NB4 (cell line): ENCODE data around the gene ELK3.

Experiments used
- DNase-seq: peaks from one replicate; pipeline ENCODE4 v3.0.0; 2010; ENCODE audit warnings: low read depth
- H3K4me3 ChIP-seq: one replicate; pipeline ENCODE4 v1.5.1; 2011; ENCODE audit warnings: mild to moderate bottlenecking, low read depth, low read length, moderate library complexity
- CTCF ChIP-seq: IDR thresholded peaks from one replicate; pipeline ENCODE4 v1.5.1; 2012; ENCODE audit warnings: low read depth, low read length
- MAX ChIP-seq: IDR thresholded peaks from 2 replicates; pipeline ENCODE4 v1.6.1; 2011; ENCODE audit warnings: low read depth, low read length
- MYC ChIP-seq: IDR thresholded peaks from 2 replicates; pipeline ENCODE4 v1.6.1; 2011; ENCODE audit warnings: low read depth, low read length
- POLR2A ChIP-seq: IDR thresholded peaks from 2 replicates; pipeline ENCODE4 v1.6.1; 2011; ENCODE audit warnings: mild to moderate bottlenecking; ENCODE audit not compliant: insufficient read length; ENCODE audit errors: extremely low read depth

The ELK3 gene

GRCh38 chr12:96261557-96261956, 67.4 kb downstream of the ELK3 start:
- no peak overlapping the region for H3K4me3 ChIP-seq
- no peak for DNase-seq
- no peak for TF ChIP-seq CTCF
- no peak for TF ChIP-seq MYC
- TF ChIP-seq POLR2A, result no peak
- TF ChIP-seq MAX, result no peak

GRCh38 chr12:96263449-96263902, 69.3 kb downstream of the ELK3 start:
- no peak overlapping the region for H3K4me3 ChIP-seq
- no peak for TF ChIP-seq MAX
- TF ChIP-seq MYC, result no peak
- no peak for TF ChIP-seq CTCF
- no peak for TF ChIP-seq POLR2A
- DNase-seq, result no peak

GRCh38 chr12:96265400-96265799, 71.2 kb downstream of the ELK3 start:
- DNase-seq, result no peak
- TF ChIP-seq POLR2A (no peak), CTCF (no peak), MYC (no peak), MAX (no peak)
- H3K4me3 ChIP-seq, result no peak overlapping the region

GRCh38 chr12:96265836-96266235, 71.7 kb downstream of the ELK3 start:
- H3K4me3 ChIP-seq, result no peak overlapping the region
- DNase-seq, result no peak
- TF ChIP-seq POLR2A, result no peak
- TF ChIP-seq MAX, result no peak
- no peak for TF ChIP-seq CTCF
- TF ChIP-seq MYC, result no peak

GRCh38 chr12:96266238-96266637, 72.1 kb downstream of the ELK3 start:
- no peak for DNase-seq
- no peak overlapping the region for H3K4me3 ChIP-seq
- TF ChIP-seq POLR2A (no peak), MAX (no peak), CTCF (no peak), MYC (no peak)
